ENCODE results near the gene CS. TPM values are rescaled to one million over a fixed set of nuclear protein-coding genes. Genes with fewer than 3 reads are reported as not detected.

Gene CS
- total RNA-seq, 6 experiments from 2014 or later, result 196 to 247 (median 232) TPM

GRCh38 chr12:56231184-56231582 lies 68.9 kb downstream of the CS start:
- no peak overlapping the region for H3K27ac Mint-ChIP-seq

GRCh38 chr12:56230432-56231183 lies 69.5 kb downstream of the CS start:
- no peak for DNase-seq
- Mint-ChIP-seq H3K36me3 (ENCODE audit: low read depth) (no peaks in the 10 kb centered on the region), H3K27ac (no peak overlapping the region), H3K4me3 (no peak overlapping the region), H3K9me3 (no peaks in the 10 kb centered on the region), H3K4me1 (ENCODE audit: low read depth) (peaks cover 2% of the 10 kb centered on the region), H3K27me3 (ENCODE audit: insufficient read depth) (peaks cover 12% of the 10 kb centered on the region)
- TF ChIP-seq CTCF (IDR thresholded peaks at IDR 0.05), result no peak

More at GRCh38 chr12:56231184-56231582, 68.9 kb downstream of the CS start:
- no peak for TF ChIP-seq CTCF (IDR thresholded peaks at IDR 0.05)
- peaks cover 2% of the 10 kb centered on the region for H3K36me3 Mint-ChIP-seq (ENCODE audit: low read depth)
- no peak overlapping the region for H3K4me3 Mint-ChIP-seq
- H3K4me1 Mint-ChIP-seq (ENCODE audit: low read depth), result no peaks in the 10 kb centered on the region
- H3K9me3 Mint-ChIP-seq, result no peaks in the 10 kb centered on the region
- no peak for DNase-seq
- H3K27me3 Mint-ChIP-seq (ENCODE audit: insufficient read depth), result peaks cover 13% of the 10 kb centered on the region

DNA sequence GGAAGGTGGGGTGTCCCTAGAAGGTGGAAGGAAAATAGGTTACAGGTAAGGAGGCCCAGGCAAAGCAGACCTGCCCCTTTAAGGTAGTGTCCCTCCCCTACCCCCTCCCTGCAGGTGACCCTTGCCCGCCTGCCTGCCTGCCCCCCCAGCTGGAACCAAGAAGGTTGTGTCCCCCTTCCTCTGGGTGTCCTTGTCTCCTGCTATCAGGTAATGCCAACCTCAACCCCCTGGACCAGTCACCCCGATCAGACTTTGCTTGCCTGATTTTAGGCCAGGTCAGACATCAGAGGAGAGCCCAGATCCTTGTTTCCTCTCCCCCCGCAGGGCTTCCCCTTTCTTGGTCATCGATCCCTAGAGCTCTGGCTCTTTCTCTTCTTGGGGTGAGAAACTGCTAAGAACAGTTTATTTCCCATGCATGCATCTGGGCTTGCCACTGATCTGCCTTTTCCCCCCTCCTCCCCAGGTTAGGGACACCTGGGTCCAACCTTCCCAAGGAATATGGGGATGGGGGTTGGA lies 70.2 kb downstream of the CS start, which contains the start of gene SLC39A5:
Gene SLC39A5 (plus strand): TSS at position 136 of the 516 bp plus-strand sequence. CDS start 1,224 bp downstream, outside the sequence.
- Mint-ChIP-seq H3K4me1 (ENCODE audit: low read depth) (peaks cover 8% of the 10 kb centered on the region), H3K36me3 (ENCODE audit: low read depth) (no peaks in the 10 kb centered on the region), H3K9me3 (no peaks in the 10 kb centered on the region), H3K27me3 (ENCODE audit: insufficient read depth) (peaks cover 8% of the 10 kb centered on the region), H3K27ac (no peak within 1 kb of the TSS), H3K4me3 (no peak within 1 kb of the TSS)
- DNase-seq, result no peak
- TF ChIP-seq CTCF (IDR thresholded peaks at IDR 0.05), result no peak

GRCh38 chr12:56229082-56229481 lies 71.0 kb downstream of the CS start:
- no peak for DNase-seq
- no peak overlapping the region for H3K4me3 Mint-ChIP-seq
- no peaks in the 10 kb centered on the region for H3K36me3 Mint-ChIP-seq (ENCODE audit: low read depth)
- no peaks in the 10 kb centered on the region for H3K9me3 Mint-ChIP-seq
- H3K27me3 Mint-ChIP-seq (ENCODE audit: insufficient read depth), result peaks cover 6% of the 10 kb centered on the region; the same call in 1 of the 2 replicates
- peaks cover 11% of the 10 kb centered on the region for H3K4me1 Mint-ChIP-seq (ENCODE audit: low read depth)
- H3K27ac Mint-ChIP-seq, result no peak overlapping the region
- no peak for TF ChIP-seq CTCF (IDR thresholded peaks at IDR 0.05)

GRCh38 chr12:56224954-56225353 lies 75.2 kb downstream of the CS start:
- H3K4me1 Mint-ChIP-seq (ENCODE audit: low read depth), result peaks cover 32% of the 10 kb centered on the region
- peak overlapping the region; percentile 90 for H3K4me3 Mint-ChIP-seq
- H3K27ac Mint-ChIP-seq, result peak overlapping the region; percentile 69
- no peaks in the 10 kb centered on the region for H3K36me3 Mint-ChIP-seq (ENCODE audit: low read depth)
- H3K9me3 Mint-ChIP-seq, result no peaks in the 10 kb centered on the region
- peaks cover 9% of the 10 kb centered on the region for H3K27me3 Mint-ChIP-seq (ENCODE audit: insufficient read depth)
- DNase-seq, result no peak
- no peak for TF ChIP-seq CTCF (IDR thresholded peaks at IDR 0.05)

All from HFFc6 (cell line).